Stimulated activated naive CD8-positive, alpha-beta T cell treated with anti-CD3 and anti-CD28 coated beads, Interleukin-15, Interleukin-2, amounts not matched to agents 100 ng/mL and 50 ng/mL, for 24 hours (primary cell): Measurements from ENCODE around the gene SP1.
"Not testable (repeated sequence)": the region's sequence is repeated elsewhere in the genome, so short reads cannot be mapped to it uniquely, and the experiment has no call there.

Source experiments
- H3K27ac Mint-ChIP-seq: one replicate; pipeline ENCODE4 v1.8.0; 2021; ENCODE audit warnings: mild to moderate bottlenecking, mixed read lengths
- H3K27me3 Mint-ChIP-seq: one replicate; pipeline ENCODE4 v1.8.0; 2021; ENCODE audit warnings: mixed read lengths
- H3K36me3 Mint-ChIP-seq: one replicate; pipeline ENCODE4 v1.8.0; 2021; ENCODE audit warnings: low read depth, mixed read lengths
- H3K4me1 Mint-ChIP-seq: one replicate; pipeline ENCODE4 v1.8.0; 2021; ENCODE audit warnings: low read depth, mixed read lengths
- H3K4me3 Mint-ChIP-seq: one replicate; pipeline ENCODE4 v1.8.0; 2021; ENCODE audit warnings: mild to moderate bottlenecking, mixed read lengths
- H3K9me3 Mint-ChIP-seq: one replicate; pipeline ENCODE4 v1.8.0; 2021; ENCODE audit warnings: mixed read lengths

The SP1 gene

DNA sequence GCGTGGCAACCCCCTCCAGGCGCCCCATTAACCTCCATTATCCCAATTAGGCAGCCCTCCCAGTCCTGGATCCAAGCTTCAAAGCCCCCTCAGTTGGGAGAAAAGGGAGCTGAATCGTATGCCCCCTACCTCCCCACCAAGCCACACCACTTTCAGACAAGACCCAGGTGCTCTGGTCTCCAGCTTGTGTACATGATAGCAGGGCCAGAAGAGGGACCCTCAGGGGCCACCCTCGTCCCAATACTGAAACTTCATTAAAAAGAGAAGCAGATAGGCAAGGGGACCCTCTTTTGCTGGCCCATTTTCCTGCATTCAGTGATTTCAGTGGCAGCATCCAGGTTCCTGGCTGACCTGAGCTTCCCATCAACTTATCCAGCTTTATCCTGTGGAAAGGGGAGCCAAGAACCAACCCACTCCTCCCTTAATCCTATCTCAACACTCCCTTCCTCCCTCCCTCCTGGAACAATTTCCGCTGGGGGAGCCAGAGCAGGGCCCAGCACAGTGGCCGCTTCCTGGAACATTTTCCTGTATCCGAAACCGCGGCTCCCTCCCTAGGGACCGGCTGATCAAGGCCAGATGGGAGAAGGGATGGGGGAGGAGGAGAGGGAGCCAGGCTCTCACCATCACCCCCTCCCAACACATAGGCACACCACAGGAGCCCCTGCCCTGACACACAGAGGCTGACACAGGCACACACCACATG, 34.3 kb upstream of the SP1 start:
- peak overlapping the region; percentile 86 for H3K4me3 Mint-ChIP-seq
- peak overlapping the region; percentile 76 for H3K27ac Mint-ChIP-seq
- no peaks in the 10 kb centered on the region for H3K36me3 Mint-ChIP-seq
- H3K4me1 Mint-ChIP-seq: peaks cover 16% of the 10 kb centered on the region
- no peaks in the 10 kb centered on the region for H3K27me3 Mint-ChIP-seq
- H3K9me3 Mint-ChIP-seq: no peaks in the 10 kb centered on the region

DNA sequence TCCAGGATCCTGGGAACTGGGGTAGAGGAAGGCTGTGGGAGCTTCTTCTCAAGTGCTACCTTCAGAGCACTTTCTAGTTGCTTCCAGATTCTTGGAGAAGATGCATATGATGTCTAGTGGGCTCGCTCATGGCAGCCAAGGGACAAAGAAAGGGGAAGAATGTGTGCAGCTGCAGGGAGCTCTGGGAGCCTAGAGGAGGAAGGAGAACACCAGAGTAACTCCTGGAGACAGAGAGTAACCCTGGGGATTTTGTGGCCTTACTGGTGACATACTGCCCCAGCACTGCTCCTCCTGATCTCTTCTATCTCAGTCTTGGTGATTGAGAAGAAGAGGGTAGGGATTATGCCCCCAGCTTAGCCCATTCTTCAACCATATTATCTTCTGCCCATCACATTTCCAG, 33.5 kb upstream of the SP1 start:
- H3K9me3 Mint-ChIP-seq: no peaks in the 10 kb centered on the region
- H3K36me3 Mint-ChIP-seq: no peaks in the 10 kb centered on the region
- no peaks in the 10 kb centered on the region for H3K27me3 Mint-ChIP-seq
- no peak overlapping the region for H3K4me3 Mint-ChIP-seq
- H3K27ac Mint-ChIP-seq: no peak overlapping the region
- peaks cover 14% of the 10 kb centered on the region for H3K4me1 Mint-ChIP-seq

DNA sequence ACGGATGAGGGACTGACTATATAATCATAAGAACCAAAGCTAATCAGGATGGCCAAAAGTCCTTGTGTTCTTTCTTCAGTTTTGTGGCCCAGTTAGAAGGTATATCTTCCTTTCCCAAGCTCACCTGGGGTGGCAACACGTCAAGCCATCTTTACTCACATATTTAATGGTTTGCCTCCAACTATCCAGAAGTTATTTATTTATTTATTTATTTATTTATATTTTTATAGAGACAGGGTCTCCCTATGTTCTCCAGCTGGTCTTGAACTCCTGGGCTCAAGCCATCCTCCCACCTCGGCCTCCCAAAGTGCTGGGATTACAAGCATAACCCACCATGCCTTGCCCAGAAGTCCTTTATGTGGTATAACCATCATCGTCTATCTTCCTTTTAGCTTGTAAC, 32.1 kb upstream of the SP1 start:
- Mint-ChIP-seq H3K4me1 (peaks cover 19% of the 10 kb centered on the region), H3K9me3 (no peaks in the 10 kb centered on the region), H3K27me3 (no peaks in the 10 kb centered on the region), H3K4me3 (no peak overlapping the region), H3K36me3 (no peaks in the 10 kb centered on the region), H3K27ac (no peak overlapping the region)

DNA sequence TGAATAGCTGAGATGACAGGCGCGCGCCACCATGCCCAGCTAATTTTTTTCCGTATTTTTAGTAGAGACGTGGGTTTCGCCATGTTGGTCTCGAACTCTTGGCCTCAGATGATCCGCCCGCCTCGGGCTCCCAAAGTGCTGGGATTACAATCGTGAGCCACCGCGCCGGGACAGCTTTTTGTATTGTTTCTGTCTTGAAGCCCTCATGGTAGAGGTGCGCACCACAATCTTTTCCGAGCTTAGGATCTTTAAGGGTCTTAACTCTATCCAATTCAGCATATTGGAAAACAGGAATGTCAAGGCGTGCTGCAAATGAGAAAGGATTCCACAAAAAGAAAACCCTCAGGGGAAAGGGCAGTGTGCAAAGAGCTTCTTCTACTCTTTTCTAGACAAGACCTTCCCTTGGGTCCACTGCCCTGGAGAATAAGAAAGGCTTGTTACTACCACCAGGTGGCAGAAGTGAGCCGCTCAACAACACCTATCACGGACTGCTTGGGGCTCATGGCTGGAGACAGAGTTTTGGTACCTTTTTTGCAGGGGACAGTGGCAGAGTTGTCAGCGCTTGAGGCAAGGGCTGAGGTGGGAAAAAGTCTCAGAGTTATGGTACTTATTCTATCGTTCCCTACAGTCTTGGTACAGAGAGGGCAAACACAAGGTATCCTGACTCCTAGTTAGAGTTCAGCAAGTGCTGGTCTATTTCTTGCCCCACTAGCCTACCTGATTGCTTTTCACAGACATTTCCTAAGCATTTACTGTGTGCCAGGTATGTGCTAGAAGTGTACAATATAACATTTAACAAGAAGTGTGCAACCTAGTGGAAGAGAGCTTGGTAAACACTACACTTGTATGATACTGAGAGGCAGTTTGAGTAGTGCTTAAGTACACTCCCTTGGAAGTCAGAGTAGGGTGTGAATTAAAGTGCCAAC, 27.4 kb upstream of the SP1 start:
- H3K36me3 Mint-ChIP-seq: no peaks in the 10 kb centered on the region
- no peak overlapping the region for H3K4me3 Mint-ChIP-seq
- H3K9me3 Mint-ChIP-seq: no peaks in the 10 kb centered on the region
- peak overlapping the region; percentile 43 for H3K27ac Mint-ChIP-seq
- no peaks in the 10 kb centered on the region for H3K27me3 Mint-ChIP-seq
- peaks cover 12% of the 10 kb centered on the region for H3K4me1 Mint-ChIP-seq

DNA sequence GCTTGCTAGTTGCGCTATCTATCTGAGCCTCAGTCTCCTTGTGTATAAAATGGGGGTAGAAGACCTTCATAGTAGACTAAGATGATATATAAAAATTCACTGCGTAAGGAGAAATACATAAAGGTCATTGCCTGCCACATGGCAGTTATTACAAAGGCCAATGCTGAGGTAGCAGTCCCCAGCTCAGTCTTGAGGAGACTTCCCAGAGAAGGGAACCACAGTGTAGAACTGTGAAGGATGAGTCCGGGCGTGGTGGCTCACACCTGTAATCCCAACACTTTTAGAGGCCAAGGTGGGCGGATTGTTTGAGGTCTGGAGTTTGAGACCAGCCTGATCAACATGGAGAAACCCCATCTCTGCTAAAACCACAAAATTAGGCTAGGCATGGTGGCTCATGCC, 26.7 kb upstream of the SP1 start:
- no peaks in the 10 kb centered on the region for H3K36me3 Mint-ChIP-seq
- no peak overlapping the region for H3K27ac Mint-ChIP-seq
- peaks cover 12% of the 10 kb centered on the region for H3K4me1 Mint-ChIP-seq
- H3K4me3 Mint-ChIP-seq: no peak overlapping the region
- no peaks in the 10 kb centered on the region for H3K9me3 Mint-ChIP-seq
- no peaks in the 10 kb centered on the region for H3K27me3 Mint-ChIP-seq

DNA sequence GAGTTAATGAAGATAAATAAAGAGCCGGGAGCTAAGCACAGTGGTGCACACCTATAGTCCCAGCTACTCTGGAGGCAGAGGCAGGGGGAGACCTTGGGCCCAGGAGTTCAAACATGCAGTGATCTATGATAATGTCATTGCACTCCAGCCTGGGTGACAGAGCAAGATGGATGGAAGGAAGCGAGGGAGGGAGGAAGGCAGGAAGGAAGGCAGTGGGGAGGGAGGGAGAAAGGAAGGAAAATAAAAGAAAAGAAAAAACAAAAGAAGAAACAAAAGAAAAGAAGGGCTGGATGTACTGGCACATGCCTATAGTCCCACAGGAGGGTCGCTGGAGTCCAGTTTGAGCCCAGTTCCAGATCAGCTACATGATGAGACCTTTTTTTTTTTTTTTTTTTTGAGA, 24.9 kb upstream of the SP1 start:
- no peaks in the 10 kb centered on the region for H3K36me3 Mint-ChIP-seq
- H3K4me3 Mint-ChIP-seq: no peak overlapping the region
- H3K9me3 Mint-ChIP-seq: no peaks in the 10 kb centered on the region
- peaks cover 12% of the 10 kb centered on the region for H3K4me1 Mint-ChIP-seq
- H3K27ac Mint-ChIP-seq: no peak overlapping the region
- no peaks in the 10 kb centered on the region for H3K27me3 Mint-ChIP-seq

DNA sequence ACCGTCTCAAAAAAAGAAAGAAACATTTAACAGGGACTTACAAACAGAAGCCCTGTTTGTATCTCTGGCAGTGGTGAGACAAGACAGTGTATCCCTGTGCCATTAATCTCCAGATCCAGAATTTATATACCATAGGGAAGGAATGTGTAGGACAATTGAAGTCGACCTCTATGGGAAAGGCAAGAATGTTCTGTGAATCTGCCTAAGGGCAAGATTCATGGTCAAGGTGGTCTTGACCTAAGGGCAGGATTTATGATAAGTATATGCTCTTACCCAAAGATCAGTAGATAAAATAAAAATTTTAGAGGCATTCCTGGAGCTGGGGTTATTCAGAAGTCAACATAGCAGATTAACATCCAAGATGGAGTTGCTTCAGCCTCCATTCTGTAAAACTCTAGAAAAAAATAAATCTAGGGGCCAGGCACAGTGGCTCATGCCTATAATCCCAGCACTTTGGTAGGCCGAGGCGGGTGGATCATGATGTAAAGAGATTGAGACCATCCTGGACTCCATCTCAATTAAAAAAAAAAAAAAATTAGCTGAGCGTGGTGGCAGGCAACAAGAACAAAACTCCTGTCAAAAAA, 21.0 kb upstream of the SP1 start:
- no peak overlapping the region for H3K27ac Mint-ChIP-seq
- H3K4me1 Mint-ChIP-seq: no peaks in the 10 kb centered on the region
- H3K27me3 Mint-ChIP-seq: no peaks in the 10 kb centered on the region
- no peaks in the 10 kb centered on the region for H3K9me3 Mint-ChIP-seq
- no peaks in the 10 kb centered on the region for H3K36me3 Mint-ChIP-seq
- no peak overlapping the region for H3K4me3 Mint-ChIP-seq

DNA sequence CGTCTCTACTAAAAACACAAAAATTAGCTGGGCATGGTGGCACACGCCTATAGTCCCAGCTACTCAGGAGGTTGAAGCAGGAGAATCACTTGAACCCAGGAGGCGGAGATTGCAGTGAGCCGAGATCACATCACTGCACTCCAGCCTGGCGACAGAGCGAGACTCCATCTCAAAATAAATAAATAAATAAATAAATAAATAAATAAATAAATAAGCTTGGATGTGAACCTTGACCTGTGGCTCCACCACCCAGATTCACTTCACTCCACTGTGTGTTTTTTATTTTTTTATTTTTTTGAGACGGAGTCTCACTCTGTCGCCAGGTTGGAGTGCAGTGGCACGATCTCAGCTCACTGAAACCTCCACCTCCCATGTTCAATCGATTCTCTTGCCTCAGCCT, 18.3 kb upstream of the SP1 start:
- H3K27me3 Mint-ChIP-seq, H3K4me3 Mint-ChIP-seq, H3K27ac Mint-ChIP-seq, H3K36me3 Mint-ChIP-seq, H3K9me3 Mint-ChIP-seq: not testable (repeated sequence)
- peaks cover 12% of the 10 kb centered on the region for H3K4me1 Mint-ChIP-seq

DNA sequence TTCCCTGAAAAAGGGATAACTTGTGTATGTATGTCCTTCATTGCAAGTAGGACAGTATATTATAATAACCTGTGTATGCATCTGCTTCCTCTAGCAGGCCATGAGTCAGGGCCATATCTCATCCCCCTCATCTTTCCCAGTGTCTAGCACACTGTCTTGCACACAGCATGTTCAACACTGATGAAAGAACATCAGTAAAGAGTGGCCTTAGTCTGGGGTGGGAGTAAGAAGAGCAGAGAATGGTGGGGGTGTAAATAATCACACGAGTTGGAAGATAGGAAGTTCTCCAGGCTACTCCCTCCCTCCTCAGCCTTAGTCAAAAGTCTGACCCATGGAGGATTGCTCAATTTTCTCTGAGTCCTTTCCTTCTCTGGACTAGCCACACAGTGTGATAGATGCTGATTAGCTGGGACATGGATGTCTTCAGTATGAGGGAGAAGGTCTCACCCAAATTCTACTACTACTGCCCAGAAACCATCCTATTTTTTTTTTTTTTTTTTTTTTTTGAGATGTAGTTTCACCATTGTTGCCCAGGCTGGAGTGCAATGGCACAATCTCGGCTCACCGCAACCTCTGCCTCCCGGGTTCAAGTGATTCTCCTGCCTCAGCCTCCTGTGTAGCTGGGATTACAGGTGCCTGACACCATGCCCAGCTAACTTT, 14.6 kb upstream of the SP1 start:
- Mint-ChIP-seq H3K4me3 (no peak overlapping the region), H3K27ac (peak overlapping the region; percentile 83), H3K4me1 (peaks cover 20% of the 10 kb centered on the region), H3K27me3 (no peaks in the 10 kb centered on the region), H3K9me3 (no peaks in the 10 kb centered on the region), H3K36me3 (no peaks in the 10 kb centered on the region)

DNA sequence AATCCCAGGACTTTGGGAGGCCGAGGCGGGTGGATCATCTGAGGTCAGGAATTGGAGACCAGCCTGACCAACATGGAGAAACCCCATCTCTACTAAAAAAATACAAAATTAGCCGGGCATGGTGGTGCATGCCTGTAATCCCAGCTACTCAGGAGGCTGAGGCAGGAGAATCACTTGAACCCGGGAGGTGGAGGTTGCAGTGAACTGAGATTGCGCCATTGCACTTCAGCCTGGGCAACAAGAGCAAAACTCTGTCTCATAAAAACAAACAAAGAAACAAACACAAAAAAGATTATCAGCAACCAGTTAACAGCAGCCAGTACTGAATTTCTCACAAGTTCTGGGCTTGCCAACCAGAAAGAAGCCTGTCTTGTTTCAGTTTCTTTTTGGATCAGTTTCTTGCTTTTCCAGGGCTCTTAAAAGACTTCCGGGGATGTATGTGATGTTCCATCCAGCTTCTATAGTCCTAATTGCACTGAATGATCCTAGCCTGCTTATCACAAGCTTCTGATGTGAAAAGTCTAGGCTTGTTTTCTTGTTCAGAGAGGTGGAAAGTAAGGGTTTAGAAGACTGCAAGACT, 6.3 kb upstream of the SP1 start:
- not testable (repeated sequence) for H3K9me3 Mint-ChIP-seq, H3K36me3 Mint-ChIP-seq, H3K4me3 Mint-ChIP-seq, H3K27me3 Mint-ChIP-seq
- Mint-ChIP-seq H3K4me1 (peaks cover 37% of the 10 kb centered on the region), H3K27ac (peak overlapping the region; percentile 19)

DNA sequence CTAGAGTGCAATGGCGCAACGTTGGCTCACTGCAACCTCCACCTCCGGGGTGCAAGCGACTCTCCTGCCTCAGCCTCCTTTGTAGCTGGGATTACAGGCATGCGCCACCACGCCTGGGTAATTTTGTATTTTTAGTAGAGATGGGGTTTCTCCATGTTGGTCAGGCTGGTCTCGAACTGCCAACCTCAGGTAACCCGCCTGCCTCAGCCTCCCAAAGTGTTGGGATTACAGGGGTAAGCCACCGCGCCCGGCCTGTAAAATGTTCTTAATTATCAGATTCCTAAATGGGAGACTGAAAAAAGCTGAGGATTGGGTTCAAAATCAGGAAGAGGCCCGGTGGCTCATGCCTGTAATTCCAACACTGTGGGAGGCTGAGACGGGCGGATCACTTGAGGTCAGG, 5.7 kb upstream of the SP1 start:
- H3K4me1 Mint-ChIP-seq: peaks cover 34% of the 10 kb centered on the region
- H3K4me3 Mint-ChIP-seq, H3K27ac Mint-ChIP-seq, H3K27me3 Mint-ChIP-seq, H3K36me3 Mint-ChIP-seq, H3K9me3 Mint-ChIP-seq: not testable (repeated sequence)

DNA sequence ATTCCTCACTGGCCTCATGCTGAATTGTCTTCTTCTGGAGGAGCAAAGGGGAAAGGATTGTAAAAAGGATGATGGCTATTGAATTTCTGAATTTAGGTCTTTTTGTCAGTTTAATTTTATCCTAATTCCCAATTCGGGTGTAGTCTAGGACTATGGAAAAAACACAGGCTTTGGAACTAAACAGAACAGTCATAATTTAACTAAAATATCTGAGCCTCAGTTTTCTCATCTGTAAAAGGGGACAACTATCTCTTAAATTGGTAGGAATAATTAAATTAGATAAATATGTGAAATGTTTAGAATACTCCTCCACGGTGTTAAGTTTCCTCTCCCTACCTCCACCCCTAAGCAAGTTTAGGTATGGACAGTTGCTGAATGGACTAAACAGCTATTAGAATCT, 3.2 kb upstream of the SP1 start:
- Mint-ChIP-seq H3K4me1 (peaks cover 29% of the 10 kb centered on the region), H3K4me3 (no peak overlapping the region), H3K27ac (peak overlapping the region; percentile 17), H3K27me3 (no peaks in the 10 kb centered on the region), H3K9me3 (no peaks in the 10 kb centered on the region), H3K36me3 (peaks cover 8% of the 10 kb centered on the region)

DNA sequence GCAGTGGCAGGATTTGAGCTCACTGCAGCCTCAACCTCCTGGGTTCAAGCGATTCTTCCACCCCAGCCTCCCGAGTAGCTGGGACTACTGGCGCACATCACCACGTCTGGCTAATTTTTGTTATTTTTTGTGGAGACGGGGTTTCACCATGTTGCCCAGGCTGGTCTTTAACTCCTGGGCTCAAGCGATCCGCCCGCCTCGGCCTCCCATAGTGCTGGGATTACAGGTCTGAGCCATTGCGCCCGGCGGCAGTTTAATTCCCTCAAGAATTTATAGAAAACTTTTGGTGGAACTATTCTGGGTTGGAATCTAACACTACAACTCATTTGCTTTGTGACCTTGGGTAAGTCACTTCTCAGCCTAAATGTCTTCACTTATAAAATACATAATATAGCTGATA, 1.8 kb upstream of the SP1 start:
- Mint-ChIP-seq H3K4me3 (no peak overlapping the region), H3K9me3 (no peaks in the 10 kb centered on the region), H3K27me3 (no peaks in the 10 kb centered on the region), H3K4me1 (peaks cover 32% of the 10 kb centered on the region), H3K27ac (no peak overlapping the region), H3K36me3 (peaks cover 23% of the 10 kb centered on the region)

DNA sequence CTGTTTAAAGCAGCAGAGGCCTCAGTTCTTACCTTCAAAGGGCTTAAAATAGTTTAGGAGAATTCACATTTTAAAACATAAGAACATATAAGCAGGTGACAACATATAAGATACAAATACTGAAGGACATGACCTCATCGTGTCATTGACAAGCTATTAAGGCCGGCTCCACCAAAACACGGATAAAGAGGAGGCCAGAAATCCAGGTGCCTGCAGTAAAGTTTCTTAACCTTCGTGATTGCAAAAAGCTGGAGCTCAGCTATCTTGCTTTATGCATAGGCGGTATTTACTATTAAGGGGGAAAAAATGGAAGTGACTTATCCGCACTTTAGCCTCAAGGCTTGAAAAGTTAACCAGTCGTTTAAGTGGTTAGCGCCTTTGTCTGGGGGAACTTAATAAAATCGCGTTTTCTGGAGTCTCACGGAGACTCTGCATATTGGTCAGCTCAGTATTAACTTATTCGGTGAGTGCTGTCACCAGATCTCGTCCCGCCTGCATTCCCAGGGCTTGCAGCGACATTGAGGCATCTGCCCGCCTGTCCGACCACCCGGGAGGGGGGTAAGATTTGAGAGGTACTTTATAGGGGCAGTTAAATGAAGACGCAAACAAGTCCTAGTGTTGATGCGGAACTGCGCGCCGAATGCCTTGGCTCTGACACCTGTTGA, 1.1 kb upstream of the SP1 start:
- H3K36me3 Mint-ChIP-seq: peaks cover 29% of the 10 kb centered on the region
- no peaks in the 10 kb centered on the region for H3K9me3 Mint-ChIP-seq
- no peak overlapping the region for H3K4me3 Mint-ChIP-seq
- no peak overlapping the region for H3K27ac Mint-ChIP-seq
- no peaks in the 10 kb centered on the region for H3K27me3 Mint-ChIP-seq
- peaks cover 35% of the 10 kb centered on the region for H3K4me1 Mint-ChIP-seq
